GM21529 (cell line): Measurements from ENCODE around the gene JOSD1.
"Not testable (repeated sequence)": the region's sequence is repeated elsewhere in the genome, so short reads cannot be mapped to it uniquely, and the experiment has no call there.

Experiments used
- ATAC-seq: cut with Tn5 transposase; IDR thresholded peaks from one replicate; pipeline ENCODE4 v1.9.1; 2021; ENCODE audit not compliant: unreplicated experiment

JOSD1 gene

GRCh38 chr22:38694049-38694448 lies 6.7 kb downstream of the JOSD1 start:
- no peak for ATAC-seq

- no peak for ATAC-seq
These were observed 11.1 kb downstream of the JOSD1 start for GRCh38 chr22:38689651-38690050.

- no peak for ATAC-seq
These were observed 15.0 kb downstream of the JOSD1 start for GRCh38 chr22:38685761-38686160.

- ATAC-seq = no peak
These were observed 15.8 kb downstream of the JOSD1 start for GRCh38 chr22:38684895-38685294.

- peak; percentile 94 for ATAC-seq
These were observed 19.0 kb downstream of the JOSD1 start, which contains the start of gene TOMM22 for GRCh38 chr22:38681582-38682335. Gene TOMM22, plus strand, starts transcription at chr22:38681957. Its CDS starts 22 bp downstream, at chr22:38681979.

GRCh38 chr22:38675833-38676232 lies 24.9 kb downstream of the JOSD1 start:
- ATAC-seq = no peak

GRCh38 chr22:38674888-38675287 lies 25.9 kb downstream of the JOSD1 start:
- ATAC-seq = no peak

GRCh38 chr22:38657045-38657909 lies 43.5 kb downstream of the JOSD1 start:
- peak; percentile 46 for ATAC-seq

- ATAC-seq = peak; percentile 65
These were observed 44.3 kb downstream of the JOSD1 start, which contains the start of the genes CBY1 and FAM227A for GRCh38 chr22:38656256-38657044. Gene CBY1, plus strand, starts transcription at chr22:38656638. Its CDS starts 11,417 bp downstream, at chr22:38668055. Gene FAM227A, minus strand, starts transcription at chr22:38656392. Its CDS starts 6,224 bp downstream, at chr22:38650168.

- ATAC-seq = no peak
These were observed 45.1 kb downstream of the JOSD1 start for GRCh38 chr22:38655519-38656255.

- no peak for ATAC-seq
These were observed 47.0 kb downstream of the JOSD1 start for GRCh38 chr22:38653741-38654140.

GRCh38 chr22:38652859-38653258 lies 47.9 kb downstream of the JOSD1 start:
- ATAC-seq = no peak

GRCh38 chr22:38649841-38650522 lies 50.8 kb downstream of the JOSD1 start:
- ATAC-seq = no peak

GRCh38 chr22:38645430-38645829 lies 55.3 kb downstream of the JOSD1 start:
- no peak for ATAC-seq

- ATAC-seq = not testable (repeated sequence)
These were observed 56.5 kb downstream of the JOSD1 start for GRCh38 chr22:38644245-38644644.

GRCh38 chr22:38641476-38642040 lies 59.2 kb downstream of the JOSD1 start:
- ATAC-seq = no peak

- ATAC-seq = no peak
These were observed 62.0 kb downstream of the JOSD1 start for GRCh38 chr22:38638728-38639127.

GRCh38 chr22:38638216-38638615 lies 62.5 kb downstream of the JOSD1 start:
- ATAC-seq = no peak
